IPS-15b (cell line): ENCODE data around the gene TXK.

ENCODE experiments used
- H3K27me3 ChIP-seq: one replicate; pipeline ENCODE4 v1.6.1; 2013; ENCODE audit warnings: low read length; ENCODE audit not compliant: control insufficient read depth, insufficient read depth
- H3K36me3 ChIP-seq: one replicate; pipeline ENCODE4 v1.6.1; 2013; ENCODE audit warnings: low read length; ENCODE audit not compliant: control insufficient read depth, insufficient read depth
- H3K4me1 ChIP-seq: one replicate; pipeline ENCODE4 v1.6.1; 2013; ENCODE audit warnings: mild to moderate bottlenecking, low read length; ENCODE audit not compliant: control insufficient read depth, insufficient read depth
- H3K4me3 ChIP-seq: one replicate; pipeline ENCODE4 v1.5.1; 2013; ENCODE audit warnings: low read depth, low read length
- H3K9ac ChIP-seq: one replicate; pipeline ENCODE4 v1.6.1; 2013; ENCODE audit warnings: low read depth, mild to moderate bottlenecking, low read length
- H3K9me3 ChIP-seq: one replicate; pipeline ENCODE4 v1.6.1; 2013; ENCODE audit warnings: mild to moderate bottlenecking, low read length; ENCODE audit not compliant: control insufficient read depth, insufficient read depth

TXK gene

DNA sequence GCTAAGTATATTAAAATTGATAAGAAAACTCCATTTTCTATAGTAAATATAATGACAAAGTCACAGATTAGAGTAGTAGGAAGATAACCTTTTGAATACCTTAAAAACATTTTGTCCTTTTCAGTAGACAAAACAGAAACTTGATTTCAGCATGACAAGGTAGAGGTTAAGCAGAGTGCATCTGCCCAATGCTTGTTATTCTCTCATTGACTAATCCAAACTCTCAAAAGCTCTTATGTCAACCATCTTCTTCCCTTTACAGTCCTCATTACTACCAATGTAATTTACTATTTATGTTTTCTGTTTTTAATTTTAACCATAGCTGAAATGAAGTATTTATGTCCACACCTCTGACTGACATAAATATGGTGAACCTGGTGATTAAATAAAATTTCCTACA lies 106.4 kb downstream of the TXK start:
- H3K27me3 ChIP-seq: no peaks in the 10 kb centered on the region
- no peaks in the 10 kb centered on the region for H3K9me3 ChIP-seq
- no peak overlapping the region for H3K4me3 ChIP-seq
- no peaks in the 10 kb centered on the region for H3K36me3 ChIP-seq
- H3K4me1 ChIP-seq: peaks cover 28% of the 10 kb centered on the region
- H3K9ac ChIP-seq: no peak overlapping the region

DNA sequence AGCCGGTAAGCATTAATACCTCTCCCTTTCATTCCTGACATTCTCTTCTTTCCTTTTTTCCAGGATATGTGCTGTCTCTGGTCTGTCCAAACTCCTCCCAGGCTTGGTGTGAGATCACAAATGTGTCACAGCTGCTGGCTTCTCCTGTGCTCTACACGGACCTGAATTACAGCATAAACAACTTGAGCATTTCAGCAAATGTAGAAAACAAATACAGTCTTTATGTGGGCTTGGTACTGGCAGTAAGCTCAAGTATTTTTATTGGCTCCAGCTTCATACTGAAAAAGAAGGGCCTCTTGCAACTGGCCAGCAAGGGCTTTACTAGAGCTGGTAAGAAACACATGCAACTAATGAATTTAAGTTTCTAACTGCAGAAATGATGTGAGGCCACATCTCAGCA lies 109.0 kb downstream of the TXK start:
- no peaks in the 10 kb centered on the region for H3K9me3 ChIP-seq
- no peaks in the 10 kb centered on the region for H3K36me3 ChIP-seq
- H3K27me3 ChIP-seq: no peaks in the 10 kb centered on the region
- H3K9ac ChIP-seq: no peak overlapping the region
- H3K4me3 ChIP-seq: no peak overlapping the region
- H3K4me1 ChIP-seq: peaks cover 20% of the 10 kb centered on the region

DNA sequence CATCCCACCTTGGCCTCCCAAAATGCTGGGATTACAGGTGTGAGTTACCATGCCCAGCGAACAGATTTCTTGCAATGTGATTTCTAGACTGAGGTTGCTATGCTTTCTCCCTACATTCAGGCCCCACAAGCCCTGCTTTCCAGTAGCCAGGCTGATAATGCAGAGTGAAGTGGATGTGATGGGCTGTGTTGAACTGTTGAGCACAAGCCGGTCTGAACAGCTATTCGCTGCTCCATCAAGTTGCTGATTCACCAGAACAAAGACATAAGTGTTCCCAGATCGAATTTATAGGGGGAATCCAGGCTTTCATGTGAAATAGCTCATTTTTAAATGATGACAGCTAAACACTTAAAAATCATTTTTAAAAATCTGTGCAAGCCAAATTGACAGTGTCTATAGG lies 109.5 kb downstream of the TXK start:
- no peak overlapping the region for H3K9ac ChIP-seq
- H3K4me1 ChIP-seq: peaks cover 15% of the 10 kb centered on the region
- no peak overlapping the region for H3K4me3 ChIP-seq
- no peaks in the 10 kb centered on the region for H3K27me3 ChIP-seq
- H3K36me3 ChIP-seq: no peaks in the 10 kb centered on the region
- no peaks in the 10 kb centered on the region for H3K9me3 ChIP-seq

DNA sequence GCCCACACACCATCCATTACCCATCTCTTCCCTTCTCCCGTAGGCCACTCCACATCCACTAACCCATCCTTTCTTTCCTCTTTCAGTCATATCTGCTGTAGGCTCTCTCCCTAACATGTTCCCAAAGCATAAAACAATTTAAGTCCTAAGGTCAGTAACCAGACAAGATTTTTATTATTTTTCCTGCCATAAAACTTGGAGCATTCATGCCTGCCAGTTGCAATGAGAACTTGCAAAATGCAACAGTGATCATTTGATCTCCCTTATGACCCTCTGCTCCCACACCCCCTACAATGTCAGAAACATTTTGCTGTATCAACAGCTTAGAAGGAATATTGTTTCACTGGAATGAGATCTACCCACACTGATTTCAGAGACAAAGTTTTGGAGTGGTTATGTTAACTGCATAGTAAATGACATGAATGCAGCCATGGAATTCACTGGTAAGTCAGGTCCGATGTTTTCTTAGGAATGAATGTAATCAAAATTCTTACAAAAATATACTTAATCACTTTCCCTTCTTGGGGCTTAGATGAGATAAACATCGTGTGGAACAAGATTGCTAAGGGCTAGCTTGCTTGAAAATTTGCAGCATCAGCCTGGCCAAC lies 111.8 kb downstream of the TXK start:
- Histone ChIP-seq H3K4me3 (no peak overlapping the region), H3K4me1 (peaks cover 9% of the 10 kb centered on the region), H3K36me3 (no peaks in the 10 kb centered on the region), H3K9me3 (no peaks in the 10 kb centered on the region), H3K27me3 (no peaks in the 10 kb centered on the region), H3K9ac (no peak overlapping the region)

DNA sequence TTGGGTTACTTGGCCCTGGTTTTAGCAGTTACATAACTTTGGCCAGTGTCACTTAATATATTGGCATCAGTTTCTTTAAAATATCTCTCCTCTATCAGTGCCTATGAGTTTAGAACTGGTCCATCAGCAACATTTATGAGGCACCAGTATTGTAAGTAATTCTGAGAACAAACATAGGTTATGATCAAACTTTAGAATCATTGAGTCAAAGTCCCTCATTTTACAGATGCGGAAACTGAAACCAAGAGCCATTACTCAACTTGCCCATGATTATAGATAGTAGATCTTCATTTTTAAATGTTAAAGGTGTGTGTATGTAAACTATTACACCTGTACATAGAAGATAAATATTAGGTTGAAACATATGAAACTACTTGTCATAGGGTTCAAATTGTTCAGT lies 113.0 kb downstream of the TXK start:
- no peak overlapping the region for H3K9ac ChIP-seq
- H3K4me3 ChIP-seq: no peak overlapping the region
- H3K27me3 ChIP-seq: no peaks in the 10 kb centered on the region
- H3K9me3 ChIP-seq: no peaks in the 10 kb centered on the region
- H3K36me3 ChIP-seq: no peaks in the 10 kb centered on the region
- peaks cover 8% of the 10 kb centered on the region for H3K4me1 ChIP-seq

DNA sequence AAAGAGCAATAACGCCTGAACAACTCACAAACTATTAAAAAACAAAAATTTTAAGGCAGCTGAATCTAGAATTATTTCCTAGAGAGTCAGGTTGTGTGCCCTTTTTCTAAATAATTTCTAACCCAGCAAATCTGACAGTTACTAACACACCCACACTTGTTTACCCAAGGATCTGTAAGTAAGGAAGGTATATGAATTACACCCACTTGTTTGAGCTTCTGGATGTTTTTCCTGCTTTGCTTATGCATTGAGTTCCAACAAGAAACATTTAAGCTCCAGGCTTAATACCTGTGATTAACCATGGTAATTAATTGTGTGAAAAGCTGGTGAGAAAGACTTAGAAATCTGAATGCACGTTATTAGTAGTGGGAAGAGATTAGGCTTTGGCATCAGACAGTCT lies 115.9 kb downstream of the TXK start:
- no peak overlapping the region for H3K9ac ChIP-seq
- no peaks in the 10 kb centered on the region for H3K9me3 ChIP-seq
- H3K4me3 ChIP-seq: peak overlapping the region; percentile 95
- no peaks in the 10 kb centered on the region for H3K27me3 ChIP-seq
- H3K4me1 ChIP-seq: peaks cover 16% of the 10 kb centered on the region
- no peaks in the 10 kb centered on the region for H3K36me3 ChIP-seq

DNA sequence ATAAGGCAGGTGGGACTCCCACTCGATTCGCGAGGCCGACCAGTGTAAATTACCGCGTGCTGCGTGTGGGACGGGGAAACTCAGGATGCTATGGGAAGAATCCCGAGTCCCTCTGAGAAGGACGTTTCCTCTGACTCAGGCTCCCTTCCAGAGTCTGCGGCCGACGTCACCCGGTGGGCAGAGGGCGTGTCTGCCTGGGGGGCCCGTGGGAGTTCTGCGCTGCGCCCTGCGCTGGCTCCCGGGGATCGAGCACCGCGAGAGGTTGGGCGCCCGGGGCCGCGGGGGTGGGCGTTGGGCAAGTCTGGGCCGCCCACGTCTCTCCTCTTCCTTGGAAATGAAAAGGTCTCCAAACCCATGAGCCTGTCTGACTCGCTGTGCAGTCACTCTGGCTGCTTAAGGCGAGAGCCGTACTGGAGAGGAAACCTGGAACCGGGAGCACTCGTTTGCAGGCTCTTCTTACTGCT lies 116.9 kb downstream of the TXK start:
- H3K36me3 ChIP-seq: no peaks in the 10 kb centered on the region
- peak overlapping the region; percentile 95 for H3K4me3 ChIP-seq
- no peaks in the 10 kb centered on the region for H3K27me3 ChIP-seq
- peak overlapping the region; percentile 37 for H3K9ac ChIP-seq
- H3K9me3 ChIP-seq: no peaks in the 10 kb centered on the region
- peaks cover 23% of the 10 kb centered on the region for H3K4me1 ChIP-seq
